ENCODE measurements around the gene ZNF627.

DNA sequence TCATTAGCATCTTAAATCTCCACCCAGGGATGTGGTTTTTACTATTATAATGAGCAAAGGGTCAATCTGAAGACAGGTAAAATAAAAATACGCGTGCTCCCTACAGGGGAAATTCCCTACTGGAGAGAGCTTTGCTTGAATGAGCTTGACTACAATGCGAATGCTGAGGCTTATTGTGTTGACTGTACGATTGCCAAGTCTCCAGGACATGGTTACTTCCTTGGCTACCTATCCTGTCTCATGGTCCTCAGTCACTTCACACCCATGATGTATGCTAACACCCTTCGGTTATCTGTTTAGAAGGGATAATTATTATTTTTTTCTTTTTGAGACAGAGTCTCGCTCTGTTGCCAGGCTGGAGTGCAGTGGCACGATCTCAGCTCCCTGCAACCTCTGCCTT, 61.7 kb downstream of the ZNF627 start:
- no peak for TF ChIP-seq POLR2AphosphoS5 (IDR thresholded peaks at IDR 0.05; ENCODE audit: low read depth, low read length)
- TF ChIP-seq, protein P1, sequence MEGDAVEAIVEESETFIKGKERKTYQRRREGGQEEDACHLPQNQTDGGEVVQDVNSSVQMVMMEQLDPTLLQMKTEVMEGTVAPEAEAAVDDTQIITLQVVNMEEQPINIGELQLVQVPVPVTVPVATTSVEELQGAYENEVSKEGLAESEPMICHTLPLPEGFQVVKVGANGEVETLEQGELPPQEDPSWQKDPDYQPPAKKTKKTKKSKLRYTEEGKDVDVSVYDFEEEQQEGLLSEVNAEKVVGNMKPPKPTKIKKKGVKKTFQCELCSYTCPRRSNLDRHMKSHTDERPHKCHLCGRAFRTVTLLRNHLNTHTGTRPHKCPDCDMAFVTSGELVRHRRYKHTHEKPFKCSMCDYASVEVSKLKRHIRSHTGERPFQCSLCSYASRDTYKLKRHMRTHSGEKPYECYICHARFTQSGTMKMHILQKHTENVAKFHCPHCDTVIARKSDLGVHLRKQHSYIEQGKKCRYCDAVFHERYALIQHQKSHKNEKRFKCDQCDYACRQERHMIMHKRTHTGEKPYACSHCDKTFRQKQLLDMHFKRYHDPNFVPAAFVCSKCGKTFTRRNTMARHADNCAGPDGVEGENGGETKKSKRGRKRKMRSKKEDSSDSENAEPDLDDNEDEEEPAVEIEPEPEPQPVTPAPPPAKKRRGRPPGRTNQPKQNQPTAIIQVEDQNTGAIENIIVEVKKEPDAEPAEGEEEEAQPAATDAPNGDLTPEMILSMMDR (IDR thresholded peaks at IDR 0.05; ENCODE audit: control extremely low read depth in 1 of 3, insufficient read depth in 1 of 3, low read depth in 1 of 3, low read length in 3 of 3): no peak
- TF ChIP-seq EZH2 (IDR thresholded peaks at IDR 0.05; ENCODE audit: low read depth, low read length, severe bottlenecking): no peak
- TF ChIP-seq POLR2A (IDR thresholded peaks at IDR 0.05; ENCODE audit: control extremely low read depth in 1 of 2, low read depth in 2 of 2, low read length in 2 of 2): no peak
- TF ChIP-seq TBP (IDR thresholded peaks at IDR 0.05; ENCODE audit: low read depth, low read length): no peak
- TF ChIP-seq E2F6 (IDR thresholded peaks at IDR 0.05): no peak
- TF ChIP-seq BRCA1 (IDR thresholded peaks at IDR 0.05; ENCODE audit: low read depth, low read length): no peak
- TF ChIP-seq JUND (IDR thresholded peaks at IDR 0.05; ENCODE audit: low read length): no peak
- no peak for TF ChIP-seq GTF2F1 (IDR thresholded peaks at IDR 0.05; ENCODE audit: borderline replicate concordance, low read depth, low read length)
- TF ChIP-seq KDM5A (IDR thresholded peaks at IDR 0.05; ENCODE audit: low read length): no peak
- no peak for TF ChIP-seq JUN (IDR thresholded peaks at IDR 0.05; ENCODE audit: low read depth, low read length)
- TF ChIP-seq CHD7 (IDR thresholded peaks at IDR 0.05; ENCODE audit: insufficient replicate concordance, low read length): no peak
- TF ChIP-seq SIN3A (conservative IDR thresholded peaks at IDR 0.05 in 1 of 2, IDR thresholded peaks at IDR 0.05 in 1 of 2; ENCODE audit: low read depth in 1 of 2, low read length in 2 of 2): no peak
- TF ChIP-seq EP300 (IDR thresholded peaks at IDR 0.05; ENCODE audit: borderline replicate concordance in 1 of 2, low read depth in 2 of 2, low read length in 2 of 2): no peak
